ENCODE measurements around the gene NEFH. TPM values are rescaled to one million over a fixed set of nuclear protein-coding genes. Genes with fewer than 3 reads are reported as not detected.
"Not testable (repeated sequence)": the region's sequence is repeated elsewhere in the genome, so short reads cannot be mapped to it uniquely, and the experiment has no call there.

NEFH gene
- total and polyA plus RNA-seq, 7 experiments from 2014 or later = 0.19 to 3.2 (median 0.24) TPM

GRCh38 chr22:29438283-29438682 lies 41.7 kb upstream of the NEFH start, which contains the start of gene RFPL1:
Gene RFPL1, plus strand, starts transcription at chr22:29438583.
- H3K4me3 ChIP-seq (ENCODE audit: low read length); H3K27ac ChIP-seq (ENCODE audit: low read depth, low read length); POLR2A ChIA-PET; H3K4me1 ChIP-seq (ENCODE audit: control insufficient read depth in 2 of 2, insufficient read depth in 2 of 2, low read length in 2 of 2); intact Hi-C loops (cut with micrococcal nuclease); H3K4me3 Mint-ChIP-seq; H3K9me3 Mint-ChIP-seq; H3K4me1 Mint-ChIP-seq; ATAC-seq; H3K36me3 Mint-ChIP-seq; DNase-seq; H3K36me3 ChIP-seq (ENCODE audit: control insufficient read depth in 2 of 3, insufficient read depth in 3 of 3, low read length in 3 of 3); H3K27me3 ChIP-seq (ENCODE audit: control insufficient read depth in 2 of 2, insufficient read depth in 2 of 2, low read length in 2 of 2); H3K27ac Mint-ChIP-seq; H3K9me3 ChIP-seq (ENCODE audit: control insufficient read depth in 2 of 3, low read length in 3 of 3): not testable (repeated sequence)
- CTCF ChIA-PET = interaction anchor here (0.6 kb wide), 1 partner anchor 474 kb away, joined by 3 read pairs; no protein-coding TSS in a partner anchor
- H3K27me3 Mint-ChIP-seq = peaks cover 4 to 25% (median 16%) of the 10 kb centered on the region in 5 donors

- peaks cover 0 to 3% (median 0%) of the 10 kb centered on the region in 5 donors for H3K36me3 Mint-ChIP-seq
- POLR2A ChIA-PET = no interaction called here
- Histone ChIP-seq H3K27me3 (ENCODE audit: control insufficient read depth in 2 of 2, insufficient read depth in 2 of 2, low read length in 2 of 2) (no peaks in the 10 kb centered on the region), H3K27ac (ENCODE audit: low read depth, low read length) (no peak overlapping the region), H3K9me3 (ENCODE audit: control insufficient read depth in 2 of 3, low read length in 3 of 3) (no peaks in the 10 kb centered on the region), H3K4me3 (ENCODE audit: low read length) (no peak overlapping the region), H3K36me3 (ENCODE audit: control insufficient read depth in 2 of 3, insufficient read depth in 3 of 3, low read length in 3 of 3) (no peaks in the 10 kb centered on the region), H3K4me1 (ENCODE audit: control insufficient read depth in 2 of 2, insufficient read depth in 2 of 2, low read length in 2 of 2) (no peaks in the 10 kb centered on the region)
- ATAC-seq = no peak
- no peak overlapping the region for H3K27ac Mint-ChIP-seq
- intact Hi-C loops (cut with micrococcal nuclease) = no loop called here
- H3K4me3 Mint-ChIP-seq = no peak overlapping the region
- H3K9me3 Mint-ChIP-seq = peaks cover 0 to 1% (median 0%) of the 10 kb centered on the region in 11 donors
- no peak for DNase-seq
- H3K4me1 Mint-ChIP-seq = no peaks in the 10 kb centered on the region
- H3K27me3 Mint-ChIP-seq = peaks cover 0 to 6% (median 2%) of the 10 kb centered on the region in 5 donors
- CTCF ChIA-PET = no interaction called here
These were observed 37.0 kb upstream of the NEFH start for GRCh38 chr22:29442976-29443375.

DNA sequence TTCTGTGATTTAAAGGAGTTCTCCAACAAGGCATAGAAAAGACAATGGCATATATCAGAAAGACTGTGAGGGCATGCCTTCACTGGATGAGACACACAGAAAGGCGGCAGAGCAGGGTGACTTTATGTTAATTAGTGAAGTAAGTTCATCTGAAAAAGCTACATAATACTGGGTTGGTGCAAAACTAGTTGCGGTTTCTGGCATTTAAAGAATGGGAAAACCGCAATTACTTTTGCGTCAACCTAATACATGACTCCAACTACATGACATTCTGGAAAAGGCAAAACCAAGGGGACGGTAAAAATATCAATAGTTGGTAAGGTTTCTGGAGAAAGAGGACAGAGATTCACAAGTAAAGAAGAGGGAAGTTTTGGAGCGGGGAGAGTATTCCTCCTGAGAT lies 36.6 kb upstream of the NEFH start:
- H3K4me1 ChIP-seq (ENCODE audit: control insufficient read depth in 2 of 2, insufficient read depth in 2 of 2, low read length in 2 of 2) = no peaks in the 10 kb centered on the region
- ChIA-PET CTCF (no interaction called here), POLR2A (no interaction called here)
- Mint-ChIP-seq H3K4me3 (no peak overlapping the region), H3K27ac (no peak overlapping the region), H3K36me3 (peaks cover 0 to 3% (median 0%) of the 10 kb centered on the region in 5 donors), H3K4me1 (no peaks in the 10 kb centered on the region), H3K27me3 (peaks cover 0 to 6% (median 2%) of the 10 kb centered on the region in 5 donors), H3K9me3 (peaks cover 0 to 1% (median 0%) of the 10 kb centered on the region in 11 donors)
- H3K27me3 ChIP-seq (ENCODE audit: control insufficient read depth in 2 of 2, insufficient read depth in 2 of 2, low read length in 2 of 2) = no peaks in the 10 kb centered on the region
- no peak overlapping the region for H3K4me3 ChIP-seq (ENCODE audit: low read length)
- intact Hi-C loops (cut with micrococcal nuclease) = no loop called here
- no peaks in the 10 kb centered on the region for H3K9me3 ChIP-seq (ENCODE audit: control insufficient read depth in 2 of 3, low read length in 3 of 3)
- ATAC-seq (no peak), DNase-seq (no peak)
- H3K36me3 ChIP-seq (ENCODE audit: control insufficient read depth in 2 of 3, insufficient read depth in 3 of 3, low read length in 3 of 3) = no peaks in the 10 kb centered on the region
- H3K27ac ChIP-seq (ENCODE audit: low read depth, low read length) = no peak overlapping the region

DNA sequence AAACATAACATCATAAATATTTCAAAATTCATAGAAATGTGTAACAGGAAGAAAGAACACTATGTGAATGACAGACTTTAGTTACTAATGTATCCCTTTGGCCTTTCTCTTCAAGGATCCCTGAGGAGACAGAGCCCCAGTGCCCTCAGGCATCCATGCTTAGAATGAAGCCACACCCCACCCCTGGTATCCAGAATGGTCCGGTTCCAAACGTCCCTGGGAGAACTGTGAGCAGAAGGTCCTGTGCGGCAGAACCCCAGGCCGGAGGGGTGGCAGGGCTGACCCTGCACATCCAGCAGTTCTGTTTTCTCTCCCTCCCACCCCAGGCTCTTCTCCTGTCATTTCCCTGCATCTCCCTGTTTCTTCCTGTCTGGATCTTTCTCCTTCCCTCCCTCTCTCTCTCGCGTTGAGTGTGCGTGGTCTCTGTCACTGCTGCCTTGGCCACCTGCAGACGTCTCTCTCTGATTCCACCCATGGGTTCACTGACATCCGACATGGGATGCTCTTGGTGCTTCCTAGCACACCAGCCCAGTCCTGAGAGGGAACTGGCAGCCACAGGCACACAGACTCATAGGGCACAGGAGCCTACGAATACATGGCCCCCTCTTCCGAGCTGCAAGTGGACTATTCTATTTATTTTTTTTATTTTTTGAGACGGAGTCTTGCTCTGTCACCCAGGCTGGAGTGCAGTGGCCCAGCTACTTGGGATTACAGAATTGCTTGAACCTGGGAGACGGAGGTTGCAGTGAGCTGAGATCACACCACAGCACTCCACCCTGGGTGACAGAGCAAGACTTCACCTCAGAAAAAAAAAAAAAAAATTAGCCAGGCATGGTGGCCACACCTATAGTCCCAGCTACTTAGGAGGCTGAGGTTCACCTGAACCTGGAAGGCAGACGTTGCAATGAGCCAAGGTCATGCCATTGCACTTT lies 35.9 kb upstream of the NEFH start:
- Histone ChIP-seq H3K27me3 (ENCODE audit: control insufficient read depth in 2 of 2, insufficient read depth in 2 of 2, low read length in 2 of 2) (no peaks in the 10 kb centered on the region), H3K36me3 (ENCODE audit: control insufficient read depth in 2 of 3, insufficient read depth in 3 of 3, low read length in 3 of 3) (no peaks in the 10 kb centered on the region), H3K4me1 (ENCODE audit: control insufficient read depth in 2 of 2, insufficient read depth in 2 of 2, low read length in 2 of 2) (no peaks in the 10 kb centered on the region), H3K9me3 (ENCODE audit: control insufficient read depth in 2 of 3, low read length in 3 of 3) (no peaks in the 10 kb centered on the region), H3K4me3 (ENCODE audit: low read length) (no peak overlapping the region), H3K27ac (ENCODE audit: low read depth, low read length) (no peak overlapping the region)
- H3K4me1 Mint-ChIP-seq = no peaks in the 10 kb centered on the region
- CTCF ChIA-PET = no interaction called here
- DNase-seq = no peak
- no peak overlapping the region for H3K4me3 Mint-ChIP-seq
- H3K27me3 Mint-ChIP-seq = peaks cover 0 to 6% (median 2%) of the 10 kb centered on the region in 5 donors
- peaks cover 0 to 3% (median 0%) of the 10 kb centered on the region in 5 donors for H3K36me3 Mint-ChIP-seq
- ATAC-seq = no peak
- POLR2A ChIA-PET = no interaction called here
- no peak overlapping the region for H3K27ac Mint-ChIP-seq
- H3K9me3 Mint-ChIP-seq = peaks cover 0 to 1% (median 0%) of the 10 kb centered on the region in 11 donors
- intact Hi-C loops (cut with micrococcal nuclease) = no loop called here

GRCh38 chr22:29445508-29445907 lies 34.5 kb upstream of the NEFH start:
- ChIA-PET CTCF (no interaction called here), POLR2A (no interaction called here)
- Mint-ChIP-seq H3K36me3 (no peaks in the 10 kb centered on the region), H3K9me3 (peaks cover 0 to 1% (median 0%) of the 10 kb centered on the region in 11 donors), H3K4me3 (no peak overlapping the region), H3K27me3 (peaks cover 0 to 6% (median 2%) of the 10 kb centered on the region in 5 donors), H3K27ac (no peak overlapping the region), H3K4me1 (no peaks in the 10 kb centered on the region)
- Histone ChIP-seq H3K4me1 (ENCODE audit: control insufficient read depth in 2 of 2, insufficient read depth in 2 of 2, low read length in 2 of 2) (no peaks in the 10 kb centered on the region), H3K27me3 (ENCODE audit: control insufficient read depth in 2 of 2, insufficient read depth in 2 of 2, low read length in 2 of 2) (no peaks in the 10 kb centered on the region), H3K9me3 (ENCODE audit: control insufficient read depth in 2 of 3, low read length in 3 of 3) (no peaks in the 10 kb centered on the region), H3K36me3 (ENCODE audit: control insufficient read depth in 2 of 3, insufficient read depth in 3 of 3, low read length in 3 of 3) (no peaks in the 10 kb centered on the region), H3K27ac (ENCODE audit: low read depth, low read length) (no peak overlapping the region), H3K4me3 (ENCODE audit: low read length) (no peak overlapping the region)
- ATAC-seq (no peak), DNase-seq (no peak)
- intact Hi-C loops (cut with micrococcal nuclease) = no loop called here

- intact Hi-C loops (cut with micrococcal nuclease) = no loop called here
- CTCF ChIA-PET = no interaction called here
- no peaks in the 10 kb centered on the region for H3K36me3 Mint-ChIP-seq
- Histone ChIP-seq H3K4me1 (ENCODE audit: control insufficient read depth in 2 of 2, insufficient read depth in 2 of 2, low read length in 2 of 2) (no peaks in the 10 kb centered on the region), H3K27me3 (ENCODE audit: control insufficient read depth in 2 of 2, insufficient read depth in 2 of 2, low read length in 2 of 2) (no peaks in the 10 kb centered on the region), H3K36me3 (ENCODE audit: control insufficient read depth in 2 of 3, insufficient read depth in 3 of 3, low read length in 3 of 3) (no peaks in the 10 kb centered on the region), H3K4me3 (ENCODE audit: low read length) (no peak overlapping the region), H3K9me3 (ENCODE audit: control insufficient read depth in 2 of 3, low read length in 3 of 3) (no peaks in the 10 kb centered on the region), H3K27ac (ENCODE audit: low read depth, low read length) (no peak overlapping the region)
- H3K4me1 Mint-ChIP-seq = peaks cover 0 to 3% (median 0%) of the 10 kb centered on the region in 7 donors
- ATAC-seq (no peak), DNase-seq (no peak)
- H3K27me3 Mint-ChIP-seq = peaks cover 0 to 6% (median 0%) of the 10 kb centered on the region in 5 donors
- no peak overlapping the region for H3K27ac Mint-ChIP-seq
- no peak overlapping the region for H3K4me3 Mint-ChIP-seq
- no peaks in the 10 kb centered on the region for H3K9me3 Mint-ChIP-seq
- POLR2A ChIA-PET = no interaction called here
These were observed 32.1 kb upstream of the NEFH start for GRCh38 chr22:29447906-29448305.

Measured in naive thymus-derived CD4-positive, alpha-beta T cell (primary cell).